ENCODE results near the gene SGK2.
A peak's percentile ranks its signal among the peaks of the same experiment; 100 is the strongest.
"Not testable (repeated sequence)": the region's sequence is repeated elsewhere in the genome, so short reads cannot be mapped to it uniquely, and the experiment has no call there.

SGK2 gene

GRCh38 chr20:43564993-43565757, 6.3 kb downstream of the SGK2 start:
- no peak for DNase-seq

DNA sequence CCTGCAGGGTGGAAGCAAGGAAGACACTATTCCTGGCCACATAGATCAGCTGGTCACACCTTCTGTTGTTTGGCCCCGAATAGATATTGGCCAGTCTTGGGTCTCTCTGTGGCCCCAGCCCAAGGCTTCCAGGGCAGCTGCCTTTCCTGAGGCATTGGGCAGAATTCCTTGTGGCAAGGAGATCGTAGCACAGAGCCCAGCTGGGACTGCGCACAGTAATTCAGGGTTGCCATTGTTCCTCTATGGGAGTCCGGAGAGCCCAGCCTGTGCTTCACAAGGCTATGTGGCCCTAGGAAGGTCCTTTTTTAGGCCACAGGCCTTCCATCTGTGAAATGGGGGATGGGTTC, 6.9 kb downstream of the SGK2 start:
- no peak for DNase-seq

- DNase-seq, result no peak
Observed at GRCh38 chr20:43567477-43567876, 8.7 kb downstream of the SGK2 start.

DNA sequence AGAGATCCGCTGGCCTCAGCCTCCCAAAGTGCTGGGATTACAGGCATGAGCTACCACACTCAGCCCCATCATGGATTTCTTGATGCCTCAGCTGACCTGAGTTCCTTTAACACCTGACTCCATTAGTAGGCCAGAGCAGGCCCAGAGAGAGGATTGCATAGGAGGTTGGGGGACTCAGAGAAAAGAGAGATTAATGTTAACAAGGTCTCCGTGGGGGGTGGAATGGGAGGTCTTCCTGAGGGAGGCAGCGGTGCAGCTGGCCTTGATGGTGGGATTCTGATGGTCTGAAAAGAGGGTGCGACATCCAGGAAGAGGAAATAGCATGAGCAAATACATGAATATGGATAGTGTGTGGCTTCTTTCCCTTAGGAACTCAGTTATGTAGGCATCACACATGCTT, 9.9 kb downstream of the SGK2 start:
- DNase-seq, result no peak

GRCh38 chr20:43569282-43569681, 10.5 kb downstream of the SGK2 start:
- DNase-seq, result no peak

GRCh38 chr20:43570496-43570895, 11.7 kb downstream of the SGK2 start:
- DNase-seq, result no peak

DNA sequence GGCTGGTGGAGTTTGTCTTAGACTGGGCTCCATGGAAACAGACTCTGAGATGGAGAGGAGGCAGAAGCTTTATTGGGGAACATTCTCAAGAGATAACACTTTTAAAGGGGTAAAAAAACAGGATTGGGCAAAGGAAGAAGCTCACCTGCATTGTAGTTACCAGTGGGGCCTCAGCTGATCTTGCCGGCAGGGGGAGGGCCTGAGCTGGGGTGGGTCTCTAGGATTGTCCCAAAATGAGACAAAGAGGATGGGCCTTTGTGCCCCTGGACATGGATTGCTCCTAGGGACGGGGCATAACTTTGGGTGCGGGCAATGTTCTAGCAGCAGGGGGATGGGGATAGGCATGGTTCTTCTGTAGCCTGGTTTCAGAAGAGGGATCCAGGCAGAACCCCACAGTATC, 12.5 kb downstream of the SGK2 start:
- no peak for DNase-seq

DNA sequence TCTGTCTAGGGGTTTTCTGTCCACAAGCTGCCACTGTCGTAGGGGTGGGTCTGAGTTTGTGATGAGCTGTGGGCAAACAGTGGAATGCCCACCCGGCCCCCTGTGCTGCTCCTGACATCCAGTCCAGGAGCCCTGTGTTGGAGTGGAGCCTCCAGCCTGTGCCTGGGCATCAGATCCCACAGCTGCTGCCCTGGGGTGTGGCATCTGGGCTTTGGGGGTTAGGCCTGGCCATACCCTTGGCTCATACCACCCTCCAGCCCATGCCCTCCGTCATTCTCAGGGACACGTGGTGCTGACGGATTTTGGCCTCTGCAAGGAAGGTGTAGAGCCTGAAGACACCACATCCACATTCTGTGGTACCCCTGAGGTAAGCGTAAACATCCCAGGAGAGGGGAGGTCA, 12.9 kb downstream of the SGK2 start:
- DNase-seq, result no peak

- no peak for DNase-seq
Observed at GRCh38 chr20:43572891-43573290, 14.1 kb downstream of the SGK2 start.

- DNase-seq, result no peak
Observed at GRCh38 chr20:43576108-43576507, 17.3 kb downstream of the SGK2 start.

GRCh38 chr20:43579861-43580793, 21.3 kb downstream of the SGK2 start:
- no peak for DNase-seq

GRCh38 chr20:43583133-43583864, 24.5 kb downstream of the SGK2 start:
- DNase-seq, result no peak

DNA sequence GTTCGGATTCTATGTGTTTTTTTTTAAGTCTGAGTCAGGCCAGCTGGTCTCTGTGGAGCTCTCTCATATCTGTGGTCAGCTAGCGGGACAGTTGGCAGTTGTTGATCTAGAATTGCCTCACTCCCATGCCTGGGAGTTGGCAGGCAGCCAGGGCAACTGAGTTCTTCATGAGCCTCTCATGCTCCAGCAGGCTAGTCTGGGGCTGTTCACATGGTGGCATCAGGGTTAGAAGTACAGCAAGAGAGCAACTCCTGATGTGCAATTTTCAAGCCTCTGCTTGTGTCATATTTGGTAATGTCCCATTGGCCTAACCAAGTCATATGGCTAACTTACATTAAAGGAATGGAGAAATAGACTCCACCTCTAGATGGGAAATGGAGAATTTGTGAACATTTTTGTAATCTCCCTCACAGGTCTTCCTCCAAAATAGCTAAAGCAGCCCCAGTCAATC, 25.2 kb downstream of the SGK2 start:
- no peak for DNase-seq

GRCh38 chr20:43584448-43585136, 25.8 kb downstream of the SGK2 start:
- no peak for DNase-seq

- no peak for DNase-seq
Observed at GRCh38 chr20:43586641-43587040, 27.8 kb downstream of the SGK2 start.

DNA sequence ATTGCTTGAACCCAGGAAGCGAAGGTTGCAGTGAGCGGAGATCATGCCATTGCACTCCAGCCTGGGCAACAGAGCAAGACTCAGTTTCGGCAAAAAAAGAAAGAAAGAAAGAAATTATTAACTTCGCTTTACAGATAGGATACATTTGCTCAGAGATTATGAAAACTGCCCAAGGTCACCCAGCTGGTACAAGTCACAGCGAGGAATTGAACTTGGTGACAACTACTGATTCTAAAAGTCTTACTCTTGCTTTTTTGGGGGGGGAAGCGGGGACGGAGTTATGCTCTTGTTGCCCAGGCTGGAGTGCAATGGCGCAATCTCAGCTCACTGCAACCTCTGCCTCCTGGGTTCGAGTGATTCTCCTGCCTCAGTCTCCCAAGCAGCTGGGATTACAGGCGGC, 29.7 kb downstream of the SGK2 start:
- DNase-seq, result not testable (repeated sequence)

DNA sequence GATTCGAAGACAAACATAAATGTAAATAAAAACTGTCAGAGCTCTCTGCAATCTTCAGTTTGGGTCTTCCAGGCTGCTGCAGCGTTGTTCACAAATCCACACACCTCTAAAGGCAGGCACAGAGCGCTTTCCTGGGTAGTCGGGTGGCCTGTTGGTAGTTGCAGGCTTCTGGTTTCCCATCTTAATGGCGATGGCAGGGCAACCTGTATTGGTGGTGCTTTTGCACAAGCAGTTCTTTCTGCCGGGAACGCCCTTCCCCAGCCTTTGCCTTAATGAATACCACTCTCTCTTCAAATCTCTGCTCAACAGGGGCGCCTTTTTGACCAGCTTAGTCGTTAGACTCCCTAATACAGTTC, 31.2 kb downstream of the SGK2 start:
- DNase-seq, result no peak

GRCh38 chr20:43590392-43591303, 31.8 kb downstream of the SGK2 start, which contains the start of gene IFT52:
Gene IFT52 (plus strand): TSS chr20:43590937. CDS start chr20:43594699, 3,762 bp downstream.
- peak; percentile 89 for DNase-seq

- not testable (repeated sequence) for DNase-seq
Observed at GRCh38 chr20:43601960-43602359, 43.1 kb downstream of the SGK2 start.

DNA sequence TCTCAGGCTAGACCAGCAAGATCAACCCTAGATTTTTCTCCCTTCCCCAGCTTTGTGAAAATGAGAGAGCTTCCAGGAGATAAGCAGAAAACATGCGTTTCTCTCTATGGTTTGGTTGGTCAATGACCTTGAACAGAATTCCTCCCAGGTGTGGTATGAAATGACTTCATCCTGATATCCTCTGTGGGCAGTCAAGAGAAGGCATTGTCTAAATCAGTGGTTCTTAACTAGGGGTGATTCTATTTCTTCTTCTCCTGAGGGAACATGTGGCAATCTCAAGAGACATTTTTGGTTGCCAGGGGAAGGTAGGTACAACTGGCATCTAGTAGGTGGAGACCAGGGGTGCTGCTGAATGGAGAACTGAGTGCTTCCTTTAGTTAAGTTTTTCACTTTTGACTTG, 44.3 kb downstream of the SGK2 start:
- DNase-seq, result no peak

DNA sequence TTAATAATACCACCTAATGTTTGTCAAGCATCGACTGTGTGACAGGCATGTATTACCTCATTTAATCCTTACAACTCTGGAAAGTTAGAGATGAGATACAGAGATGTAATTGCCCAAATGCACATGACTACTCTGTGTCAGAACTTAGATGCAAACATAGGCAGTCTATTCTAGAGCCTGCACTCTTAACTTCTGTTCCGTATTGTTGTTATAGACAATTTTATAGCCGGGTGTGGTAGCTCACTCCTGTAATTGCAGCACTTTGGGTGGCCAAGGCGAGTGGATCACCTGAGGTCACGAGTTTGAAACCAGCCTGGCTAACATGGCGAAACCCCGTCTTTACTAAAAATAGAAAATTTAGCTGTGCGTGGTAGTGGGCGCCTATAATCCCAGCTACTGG, 46.9 kb downstream of the SGK2 start:
- no peak for DNase-seq

DNA sequence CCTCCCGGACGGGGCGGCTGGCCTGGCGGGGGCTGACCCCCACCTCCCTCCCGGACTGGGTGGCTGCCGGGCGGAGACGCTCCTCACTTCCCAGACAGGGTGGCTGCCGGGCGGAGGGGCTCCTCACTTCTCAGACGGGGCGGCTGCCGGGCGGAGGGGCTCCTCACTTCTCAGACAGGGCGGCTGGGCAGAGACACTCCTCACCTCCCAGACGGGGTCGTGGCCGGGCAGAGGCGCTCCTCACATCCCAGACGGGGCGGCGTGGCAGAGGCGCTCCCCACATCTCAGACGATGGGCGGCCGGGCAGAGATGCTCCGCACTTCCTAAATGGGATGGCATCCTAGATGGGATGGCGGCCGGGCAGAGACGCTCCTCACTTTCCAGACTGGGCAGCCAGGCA, 48.5 kb downstream of the SGK2 start:
- not testable (repeated sequence) for DNase-seq
